SJCRH30 (cell line): ENCODE measurements around the gene ARL11. TPM values are rescaled to one million over a fixed set of nuclear protein-coding genes. Genes with fewer than 3 reads are reported as not detected.
"Not testable (repeated sequence)": the region's sequence is repeated elsewhere in the genome, so short reads cannot be mapped to it uniquely, and the experiment has no call there.

Experiments
- DNase-seq, 2 experiments: peaks; one replicate each; pipeline ENCODE4 v3.0.0-alpha.2; 2015 to 2020
- H3K27ac ChIP-seq: fragments of 250-450 bp; sonication (Bioruptor Pico); 2 replicates; pipeline ENCODE4 v1.5.1; 2020; ENCODE audit warnings: mild to moderate bottlenecking, moderate library complexity
- H3K27me3 ChIP-seq: fragments of 250-450 bp; sonication (Bioruptor Pico); 2 replicates; pipeline ENCODE4 v1.5.1; 2020; ENCODE audit warnings: mild to moderate bottlenecking, moderate library complexity
- H3K36me3 ChIP-seq: fragments of 250-450 bp; sonication (Bioruptor Pico); 2 replicates; pipeline ENCODE4 v1.5.1; 2020; ENCODE audit warnings: mild to moderate bottlenecking, moderate library complexity
- H3K4me1 ChIP-seq: fragments of 250-450 bp; sonication (Bioruptor Pico); 2 replicates; pipeline ENCODE4 v1.5.1; 2020; ENCODE audit warnings: mild to moderate bottlenecking, moderate library complexity
- H3K4me3 ChIP-seq: fragments of 250-450 bp; sonication (Bioruptor Pico); 2 replicates; pipeline ENCODE4 v1.5.1; 2020; ENCODE audit warnings: mild to moderate bottlenecking, moderate library complexity
- H3K9me3 ChIP-seq: fragments of 250-450 bp; sonication (Bioruptor Pico); replicated peaks from 2 replicates; pipeline ENCODE4 v1.5.1; 2020; ENCODE audit warnings: mild to moderate bottlenecking, moderate library complexity
- total RNA-seq: library from RNA; depleted of rRNA; stranded (reverse); fragments of >200 nt; shearing (Covaris generic); gene quantifications from 2 replicates; pipeline ENCODE4 v1.2.3, GENCODE V29; 2014; rRNA removed

The ARL11 gene
- total RNA-seq, result 0.08 TPM in 1 of 2 replicates, not detected in the other

DNA sequence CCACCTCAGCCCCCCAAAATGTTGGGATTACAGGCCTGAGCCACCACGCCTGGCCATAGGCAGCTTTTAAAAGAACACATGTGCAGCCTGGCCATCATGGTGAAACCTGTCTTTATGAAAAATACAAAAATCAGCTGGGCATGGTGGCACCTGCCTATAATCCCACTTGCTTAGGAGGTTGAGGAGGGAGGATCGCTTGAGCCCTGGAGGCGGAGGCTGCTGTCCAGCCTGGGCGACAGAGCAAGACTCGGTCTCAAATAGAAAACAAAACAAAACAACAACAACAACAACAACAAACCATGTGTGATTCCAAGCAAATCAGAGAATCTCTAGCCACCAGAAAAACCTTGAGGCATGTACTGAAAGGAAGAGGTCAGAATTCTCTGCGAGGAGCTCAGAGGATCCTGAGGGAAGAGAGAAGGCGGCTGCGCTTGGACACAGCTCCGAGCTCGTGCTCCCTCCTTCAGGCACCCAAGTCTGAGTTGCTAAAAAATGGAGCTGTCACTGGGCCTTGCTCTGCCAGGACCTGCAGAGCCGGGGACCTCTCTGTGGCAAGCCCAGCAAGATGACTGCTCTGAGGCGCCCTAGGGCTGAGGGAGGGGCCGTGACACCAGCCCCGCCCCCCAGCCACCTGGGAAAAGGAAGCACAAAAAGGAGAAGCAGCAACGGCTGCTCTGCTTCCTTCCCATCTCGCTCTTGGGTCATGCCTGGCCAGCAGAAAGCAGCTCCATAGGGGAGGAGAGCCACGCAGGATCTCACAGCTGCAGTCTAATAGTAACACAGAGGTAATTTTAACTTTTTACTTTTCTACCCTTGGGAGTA lies at the start of gene ARL11:
TSS of gene ARL11 (plus strand) at position 677 of the 822 bp plus-strand sequence. CDS start 1,941 bp downstream, outside the sequence.
- Histone ChIP-seq H3K36me3 (no peaks in the 10 kb centered on the region), H3K4me3 (no peak within 1 kb of the TSS), H3K27ac (no peak within 1 kb of the TSS), H3K9me3 (no peaks in the 10 kb centered on the region), H3K27me3 (no peaks in the 10 kb centered on the region), H3K4me1 (no peaks in the 10 kb centered on the region)
- peak in 1 of 2 experiments; percentile 29 for DNase-seq

DNA sequence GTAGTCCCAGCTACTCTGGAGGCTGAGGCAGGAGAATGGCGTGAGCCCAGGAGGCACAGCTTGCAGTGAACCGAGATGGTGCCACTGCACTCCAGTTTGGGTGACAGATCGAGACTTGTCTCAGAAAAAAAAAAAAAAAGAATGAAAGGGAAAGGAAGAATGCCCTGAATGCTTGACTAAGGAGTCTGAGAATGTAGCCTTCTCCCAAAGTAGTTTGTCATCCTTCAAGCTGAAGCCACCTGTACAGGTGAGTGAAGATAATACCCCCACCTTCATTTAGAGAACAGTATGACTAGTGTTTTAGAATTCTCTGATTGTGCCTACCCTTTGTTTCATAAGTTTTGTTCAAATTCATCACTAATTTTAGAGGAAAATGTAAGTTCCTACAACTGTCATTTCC lies 48.8 kb upstream of the ARL11 start:
- no peak for DNase-seq
- H3K27me3 ChIP-seq, result no peaks in the 10 kb centered on the region
- peaks cover 8% of the 10 kb centered on the region; the same call in 1 of the 2 replicates for H3K36me3 ChIP-seq
- no peaks in the 10 kb centered on the region for H3K4me1 ChIP-seq
- H3K4me3 ChIP-seq, result no peak overlapping the region
- H3K9me3 ChIP-seq, result no peaks in the 10 kb centered on the region
- no peak overlapping the region for H3K27ac ChIP-seq

DNA sequence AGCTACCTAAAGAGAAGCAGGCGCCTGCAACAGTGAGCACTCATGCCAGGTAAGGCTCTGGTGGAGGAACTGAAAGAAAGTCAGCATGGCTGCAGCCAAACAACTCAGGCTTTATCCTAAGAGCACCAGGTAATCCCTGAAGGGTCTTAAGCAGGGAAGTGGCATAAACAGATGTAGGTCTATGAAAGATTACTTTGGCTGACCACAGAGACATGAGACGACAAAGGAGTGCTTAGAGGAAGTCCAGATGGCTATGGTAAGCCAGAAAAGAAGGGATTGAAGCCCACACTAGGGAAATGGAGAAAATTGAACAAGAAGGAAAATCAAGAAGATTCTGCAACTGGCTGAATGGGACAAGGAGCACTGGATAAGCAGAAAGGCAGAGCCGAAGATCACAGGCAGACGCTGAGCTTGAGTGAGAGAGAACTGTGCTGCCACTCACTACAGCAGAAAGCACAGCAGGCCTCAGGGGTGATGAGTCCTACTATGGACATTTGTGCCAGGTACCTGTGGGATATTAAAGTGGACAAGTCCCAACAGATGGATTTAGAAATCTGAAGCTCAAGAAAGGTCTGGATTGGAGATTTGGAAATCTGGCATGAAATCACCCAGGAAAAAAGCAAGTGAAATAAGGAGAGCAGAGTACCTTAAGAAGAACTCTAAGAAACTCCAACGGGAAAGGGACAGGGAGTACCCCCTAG lies 47.2 kb upstream of the ARL11 start:
- H3K27ac ChIP-seq, result no peak overlapping the region
- H3K27me3 ChIP-seq, result no peaks in the 10 kb centered on the region
- DNase-seq, result no peak
- peaks cover 7% of the 10 kb centered on the region; the same call in 1 of the 2 replicates for H3K36me3 ChIP-seq
- H3K4me1 ChIP-seq, result no peaks in the 10 kb centered on the region
- H3K9me3 ChIP-seq, result no peaks in the 10 kb centered on the region
- no peak overlapping the region for H3K4me3 ChIP-seq

DNA sequence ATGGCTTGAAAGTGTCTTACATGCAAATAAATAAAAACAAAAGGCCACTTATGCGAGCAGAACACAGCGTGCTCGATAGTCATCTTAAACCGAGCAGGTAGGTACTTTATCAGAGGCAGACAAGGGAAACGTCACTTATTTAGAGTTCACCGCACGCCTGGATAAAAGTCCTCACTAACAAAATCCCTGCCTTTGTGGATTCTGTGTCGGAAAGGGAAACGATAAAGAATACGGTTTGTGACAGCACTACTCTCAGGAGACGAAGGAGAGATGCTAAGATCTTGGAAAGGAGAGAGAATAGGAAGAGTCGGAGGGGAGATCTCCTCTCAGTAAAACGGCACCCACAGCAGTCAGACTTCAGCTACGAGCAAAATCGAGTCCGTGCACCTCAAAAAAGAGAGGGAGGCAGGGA lies 43.5 kb upstream of the ARL11 start:
- Histone ChIP-seq H3K4me3 (peak overlapping the region; percentile 92), H3K4me1 (no peaks in the 10 kb centered on the region), H3K27me3 (no peaks in the 10 kb centered on the region), H3K36me3 (0 out of 2 replicates have a peak, but pooled peaks cover 3% of the 10 kb centered on the region), H3K27ac (peak overlapping the region; percentile 68; the same call in 1 of the 2 replicates), H3K9me3 (no peaks in the 10 kb centered on the region)
- no peak for DNase-seq

DNA sequence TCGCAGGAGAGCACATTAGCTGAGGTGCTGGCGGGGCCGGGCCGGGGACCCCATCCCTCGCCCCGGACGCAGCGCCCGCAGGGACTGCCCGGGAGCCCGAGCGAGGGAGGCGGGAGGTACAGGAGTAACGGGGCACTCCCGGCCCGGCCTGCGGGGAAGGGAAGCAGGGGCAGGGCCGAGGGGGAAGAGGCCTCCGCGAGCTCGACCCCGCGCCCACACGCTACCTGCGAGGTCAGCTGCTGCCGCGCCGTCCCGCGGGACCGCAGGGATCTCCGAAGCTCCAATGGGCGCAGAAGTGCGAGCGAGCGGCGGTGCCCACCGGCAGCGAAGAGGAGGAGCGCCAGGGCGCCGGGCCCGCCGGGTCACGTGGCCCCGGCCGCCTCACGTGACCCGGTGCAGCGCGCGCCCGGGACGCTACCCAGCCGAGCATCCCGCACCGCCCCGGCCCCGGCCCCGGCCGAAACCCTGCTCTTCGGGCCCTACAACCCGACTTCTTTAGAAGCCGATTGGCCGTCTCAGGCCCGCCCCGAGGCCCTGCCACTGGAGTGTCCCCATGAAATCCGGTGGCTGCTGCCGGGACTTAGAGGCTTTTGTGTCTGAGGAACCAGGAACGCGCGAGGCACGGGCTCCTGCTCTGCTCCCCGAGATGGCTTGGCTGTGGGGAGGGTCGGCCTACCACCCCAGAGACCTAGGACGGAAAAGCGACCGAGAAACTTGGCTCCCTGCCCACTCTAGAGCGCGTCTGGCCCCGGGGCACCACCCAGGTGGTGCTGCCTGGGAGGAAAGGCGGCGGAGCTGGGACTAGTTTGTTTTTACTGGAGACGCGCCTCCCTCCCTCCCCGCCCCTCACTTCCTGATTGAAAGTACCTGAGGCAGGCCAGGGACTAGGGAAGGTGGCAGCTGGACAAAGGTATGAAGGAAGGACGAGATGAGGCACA lies 42.8 kb upstream of the ARL11 start, which contains the start of gene RCBTB1:
TSS of gene RCBTB1 (minus strand) at position 339 of the 938 bp plus-strand sequence. CDS start 18,279 bp downstream, outside the sequence.
- peak within 1 kb of the TSS; percentile 68 for H3K27ac ChIP-seq
- DNase-seq, result peak; percentile 59 to 79

DNA sequence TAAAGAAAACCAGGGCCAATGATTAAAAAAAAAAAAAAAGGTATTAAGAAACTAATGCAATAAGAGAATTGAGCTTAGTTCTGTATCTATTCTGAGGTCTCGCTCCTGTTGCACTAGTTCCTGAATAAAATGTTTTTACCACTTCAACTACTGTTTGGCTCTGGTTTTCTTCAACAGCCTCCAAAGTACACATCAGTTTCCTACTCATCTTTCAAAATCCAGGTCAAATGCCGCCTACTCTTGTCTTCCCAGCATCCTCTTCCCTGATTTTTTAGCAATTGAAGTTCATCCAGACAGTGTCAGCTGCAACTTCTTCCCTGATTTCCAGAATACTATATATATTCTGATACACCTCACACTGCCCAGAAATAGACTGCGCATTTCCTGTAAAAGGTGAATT lies 41.6 kb upstream of the ARL11 start:
- no peaks in the 10 kb centered on the region for H3K4me1 ChIP-seq
- H3K4me3 ChIP-seq, result no peak overlapping the region
- no peaks in the 10 kb centered on the region for H3K9me3 ChIP-seq
- no peak overlapping the region for H3K27ac ChIP-seq
- no peak for DNase-seq
- no peaks in the 10 kb centered on the region for H3K27me3 ChIP-seq
- H3K36me3 ChIP-seq, result no peaks in the 10 kb centered on the region

More for the DNA sequence above, 42.8 kb upstream of the ARL11 start, which contains the start of gene RCBTB1:
- H3K9me3 ChIP-seq, result no peaks in the 10 kb centered on the region
- H3K4me3 ChIP-seq, result peak within 1 kb of the TSS; percentile 92
- H3K36me3 ChIP-seq, result no peaks in the 10 kb centered on the region
- no peaks in the 10 kb centered on the region for H3K27me3 ChIP-seq
- no peaks in the 10 kb centered on the region for H3K4me1 ChIP-seq

DNA sequence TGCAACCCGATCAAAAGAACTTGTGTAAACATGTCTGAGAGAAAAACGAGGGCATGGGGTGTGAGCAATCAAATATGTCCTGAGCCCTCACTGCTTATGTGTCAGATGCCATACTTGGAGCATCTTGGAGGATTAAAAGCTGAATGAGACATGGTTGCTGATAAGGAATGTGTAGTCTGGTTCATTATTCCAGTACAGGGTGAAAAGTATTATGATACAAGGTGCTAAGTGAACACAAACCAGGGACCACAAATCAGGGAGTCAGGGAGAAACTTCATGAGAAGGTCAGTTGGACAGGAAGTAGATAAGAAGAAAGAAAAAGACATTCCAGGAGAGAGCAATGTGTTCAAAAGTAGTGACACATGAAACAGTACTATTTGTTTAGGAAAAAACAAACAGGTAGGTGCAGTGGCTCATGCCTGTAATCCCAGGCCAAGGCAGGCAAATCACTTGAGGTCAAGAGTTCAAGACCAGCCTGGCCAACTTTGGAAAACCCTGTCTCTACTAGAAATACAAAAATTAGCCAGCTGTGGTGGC lies 40.9 kb upstream of the ARL11 start:
- Histone ChIP-seq H3K4me1 (no peaks in the 10 kb centered on the region), H3K36me3 (no peaks in the 10 kb centered on the region), H3K9me3 (no peaks in the 10 kb centered on the region), H3K4me3 (no peak overlapping the region), H3K27me3 (no peaks in the 10 kb centered on the region), H3K27ac (no peak overlapping the region)
- no peak for DNase-seq

DNA sequence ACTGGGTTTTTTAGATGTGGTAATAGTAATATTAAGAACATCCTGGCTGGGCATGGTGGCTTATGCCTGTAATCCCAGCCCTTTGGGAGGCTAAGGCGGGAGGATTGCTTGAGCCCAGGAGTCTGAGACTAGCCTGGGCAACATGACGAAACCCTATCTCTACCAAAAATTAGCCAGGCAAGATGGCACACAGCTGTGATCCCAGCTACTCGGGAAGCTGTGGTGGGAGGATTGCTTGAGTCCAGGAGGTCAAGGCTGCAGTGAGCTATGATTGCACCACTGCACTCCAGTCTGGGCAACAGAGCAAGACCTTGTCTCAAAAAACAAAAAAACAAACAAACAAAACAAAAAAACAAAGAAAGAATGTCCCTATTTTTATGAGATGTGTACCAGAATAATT lies 37.6 kb upstream of the ARL11 start:
- not testable (repeated sequence) for H3K4me1 ChIP-seq, H3K4me3 ChIP-seq, DNase-seq, H3K27me3 ChIP-seq, H3K9me3 ChIP-seq, H3K27ac ChIP-seq, H3K36me3 ChIP-seq

DNA sequence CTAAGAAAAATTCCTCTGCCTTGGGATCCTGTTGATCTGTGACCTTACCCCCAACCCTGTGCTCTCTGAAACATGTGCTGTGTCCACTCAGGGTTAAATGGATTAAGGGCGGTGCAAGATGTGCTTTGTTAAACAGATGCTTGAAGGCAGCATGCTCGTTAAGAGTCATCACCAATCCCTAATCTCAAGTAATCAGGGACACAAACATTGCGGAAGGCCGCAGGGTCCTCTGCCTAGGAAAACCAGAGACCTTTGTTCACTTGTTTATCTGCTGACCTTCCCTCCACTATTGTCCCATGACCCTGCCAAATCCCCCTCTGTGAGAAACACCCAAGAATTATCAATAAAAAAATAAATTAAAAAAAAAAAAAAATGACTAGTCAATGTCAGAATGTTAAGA lies 34.4 kb upstream of the ARL11 start:
- H3K27ac ChIP-seq, result not testable (repeated sequence)

DNA sequence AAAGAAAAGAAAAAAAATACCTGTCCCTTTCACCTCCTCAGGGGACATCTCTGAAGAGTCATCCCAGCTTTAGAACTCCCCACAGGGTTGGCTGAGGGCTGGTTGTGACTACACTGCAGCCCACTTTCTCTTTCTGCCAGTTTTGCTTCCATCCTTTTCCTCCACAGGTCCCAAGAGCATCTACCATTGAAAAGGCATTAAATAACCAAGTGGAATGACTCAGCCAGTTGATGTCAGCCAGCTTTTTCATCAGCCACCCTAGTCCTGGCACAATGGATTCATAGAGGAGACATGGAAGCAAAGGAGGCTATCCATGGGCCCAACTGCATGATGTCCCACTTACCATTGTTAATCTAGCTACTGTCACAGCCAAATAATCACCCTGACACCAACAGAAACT lies 33.7 kb upstream of the ARL11 start:
- no peak overlapping the region for H3K4me3 ChIP-seq
- H3K9me3 ChIP-seq, result no peaks in the 10 kb centered on the region
- DNase-seq, result no peak
- no peaks in the 10 kb centered on the region for H3K27me3 ChIP-seq
- H3K4me1 ChIP-seq, result no peaks in the 10 kb centered on the region
- H3K36me3 ChIP-seq, result no peaks in the 10 kb centered on the region
- no peak overlapping the region for H3K27ac ChIP-seq

More for the DNA sequence above, 34.4 kb upstream of the ARL11 start:
- not testable (repeated sequence) for H3K9me3 ChIP-seq, H3K36me3 ChIP-seq, H3K27me3 ChIP-seq, DNase-seq, H3K4me1 ChIP-seq, H3K4me3 ChIP-seq

DNA sequence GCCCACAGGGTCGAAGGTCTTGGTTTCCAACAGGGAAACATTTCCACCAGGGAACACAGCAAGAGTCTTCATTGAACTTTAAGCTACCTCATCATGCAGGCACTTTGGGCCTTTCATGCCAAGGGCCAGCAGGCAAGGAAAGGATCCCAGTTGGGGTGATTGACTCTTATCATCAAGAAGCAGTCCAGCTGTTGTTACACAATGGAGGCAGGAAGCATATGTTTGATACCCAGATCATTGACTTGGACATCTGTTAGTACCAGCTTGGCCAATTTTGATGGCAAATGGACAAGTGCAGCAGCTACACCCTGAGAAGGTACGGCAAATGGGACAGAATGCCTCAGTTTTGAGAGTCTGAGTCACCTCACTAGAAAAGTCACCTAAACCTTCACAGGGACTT lies 32.1 kb upstream of the ARL11 start:
- no peak for DNase-seq
- no peaks in the 10 kb centered on the region for H3K27me3 ChIP-seq
- H3K9me3 ChIP-seq, result no peaks in the 10 kb centered on the region
- H3K4me3 ChIP-seq, result no peak overlapping the region
- H3K36me3 ChIP-seq, result no peaks in the 10 kb centered on the region
- H3K27ac ChIP-seq, result no peak overlapping the region
- no peaks in the 10 kb centered on the region for H3K4me1 ChIP-seq

DNA sequence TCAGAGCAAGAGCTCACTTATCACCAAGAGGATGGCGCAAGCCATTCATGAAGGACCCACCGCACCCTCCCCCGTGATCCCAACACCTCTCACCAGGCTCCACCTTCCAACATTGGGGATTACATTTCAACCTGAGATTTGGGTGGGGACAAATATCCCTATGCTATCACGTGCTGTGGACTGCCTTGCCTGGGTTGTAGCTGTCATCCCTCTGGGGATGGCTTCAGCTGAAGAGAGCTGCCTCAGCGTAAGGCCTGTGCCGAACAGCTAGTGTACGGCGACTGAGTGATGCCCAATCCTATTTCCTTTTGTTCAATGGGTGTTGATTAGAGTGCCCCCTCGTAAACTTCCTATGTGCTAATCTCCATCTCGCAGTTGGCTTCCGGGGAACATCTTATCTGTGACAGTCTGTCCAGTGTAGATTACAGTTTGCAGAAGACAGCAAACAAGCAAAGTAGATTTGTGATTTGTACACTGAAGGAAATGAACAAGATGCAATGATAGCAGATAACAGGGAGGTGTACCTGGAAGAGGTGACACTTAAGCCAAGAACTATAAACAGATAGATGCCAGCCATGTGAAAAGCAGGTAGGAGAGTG lies 31.2 kb upstream of the ARL11 start:
- no peak overlapping the region for H3K4me3 ChIP-seq
- no peaks in the 10 kb centered on the region for H3K36me3 ChIP-seq
- no peak for DNase-seq
- no peaks in the 10 kb centered on the region for H3K9me3 ChIP-seq
- H3K27ac ChIP-seq, result no peak overlapping the region
- H3K4me1 ChIP-seq, result no peaks in the 10 kb centered on the region
- H3K27me3 ChIP-seq, result no peaks in the 10 kb centered on the region

DNA sequence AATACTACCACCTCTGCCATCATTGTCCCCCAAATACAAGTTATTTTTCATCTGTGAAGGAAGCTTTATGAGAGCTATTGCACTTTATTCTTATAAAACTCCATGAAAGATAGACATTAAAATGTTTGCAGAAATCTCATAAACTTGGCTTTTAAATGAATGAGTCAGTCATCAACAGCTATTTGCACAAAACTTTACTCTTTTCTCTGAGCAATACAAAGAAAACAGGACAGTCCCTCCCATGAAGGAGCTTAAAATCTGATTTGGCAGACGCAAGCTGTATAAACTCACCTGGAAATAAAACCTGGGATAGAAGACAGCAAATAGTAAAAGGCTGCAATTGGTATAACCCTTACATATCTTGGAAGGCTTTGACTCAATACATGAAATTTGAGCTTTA lies 26.3 kb upstream of the ARL11 start:
- DNase-seq, result no peak
- Histone ChIP-seq H3K27ac (no peak overlapping the region), H3K27me3 (no peaks in the 10 kb centered on the region), H3K36me3 (no peaks in the 10 kb centered on the region), H3K4me1 (no peaks in the 10 kb centered on the region), H3K9me3 (no peaks in the 10 kb centered on the region), H3K4me3 (no peak overlapping the region)

DNA sequence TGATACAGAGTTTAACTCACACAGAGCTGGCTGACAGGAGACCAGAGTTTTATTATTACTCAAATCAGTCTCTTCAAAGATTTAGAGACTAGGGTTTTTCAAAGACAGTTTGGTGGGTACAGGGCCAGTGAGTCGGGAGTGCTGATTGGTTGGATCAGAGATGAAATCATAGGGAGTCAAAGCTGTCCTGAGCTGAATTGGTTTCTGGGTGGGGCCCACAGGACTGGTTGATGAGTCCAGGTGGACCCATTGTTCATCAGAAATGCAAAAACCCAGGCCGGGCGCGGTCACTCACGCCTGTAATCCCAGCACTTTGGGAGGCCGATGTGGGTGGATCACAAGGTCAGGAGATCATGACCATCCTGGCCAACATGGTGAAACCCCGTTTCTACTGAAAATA lies 25.7 kb upstream of the ARL11 start:
- H3K4me3 ChIP-seq, H3K27me3 ChIP-seq, H3K9me3 ChIP-seq, H3K4me1 ChIP-seq, H3K27ac ChIP-seq, H3K36me3 ChIP-seq, DNase-seq: not testable (repeated sequence)
